GM23338 (cell line): ENCODE data around the gene CRB2. TPM values are rescaled to one million over a fixed set of nuclear protein-coding genes. Genes with fewer than 3 reads are reported as not detected.
A peak's percentile ranks its signal among the peaks of the same experiment; 100 is the strongest.

ENCODE experiments used
- ATAC-seq: fragments of 200-7000 bp; cut with Tn5 transposase; 3 replicates; pipeline ENCODE4 v1.9.1; 2020
- DNase-seq: peaks from one replicate; pipeline ENCODE4 v3.0.0-alpha.2; 2015; ENCODE audit warnings: low spot score
- H2AFZ ChIP-seq: fragments of 200-600 bp; sonication (generic); 2 replicates; pipeline ENCODE4 v1.8.0; 2016; ENCODE audit warnings: antibody characterized with exemption, mild to moderate bottlenecking, moderate library complexity
- H3F3A ChIP-seq: fragments of 200-600 bp; sonication (generic); replicated peaks from 2 replicates; pipeline ENCODE4 v1.8.0; 2017; ENCODE audit warnings: antibody characterized with exemption, mixed run types, low read depth
- H3K27ac ChIP-seq: fragments of 200-600 bp; sonication (generic); 2 replicates; pipeline ENCODE4 v1.6.1; 2016; ENCODE audit warnings: low read depth
- H3K27me3 ChIP-seq: fragments of 200-600 bp; sonication (generic); 2 replicates; pipeline ENCODE4 v1.8.0; 2016; ENCODE audit warnings: mild to moderate bottlenecking, mixed run types, moderate library complexity; ENCODE audit not compliant: insufficient read depth
- H3K36me3 ChIP-seq: fragments of 200-600 bp; sonication (generic); 2 replicates; pipeline ENCODE4 v1.8.0; 2016; ENCODE audit warnings: mild to moderate bottlenecking; ENCODE audit not compliant: insufficient read depth
- H3K4me1 ChIP-seq: fragments of 200-600 bp; sonication (generic); 2 replicates; pipeline ENCODE4 v1.8.0; 2016; ENCODE audit warnings: mild to moderate bottlenecking, moderate library complexity; ENCODE audit not compliant: insufficient read depth
- H3K4me2 ChIP-seq: fragments of 200-600 bp; sonication (generic); 2 replicates; pipeline ENCODE4 v1.7.1; 2017; ENCODE audit warnings: mixed run types
- H3K4me3 ChIP-seq: fragments of 200-600 bp; sonication (generic); 2 replicates; pipeline ENCODE4 v1.6.1; 2016; ENCODE audit warnings: mixed run types
- H3K79me2 ChIP-seq: fragments of 200-600 bp; sonication (generic); replicated peaks from 2 replicates; pipeline ENCODE4 v1.8.0; 2017; ENCODE audit warnings: mild to moderate bottlenecking; ENCODE audit not compliant: insufficient read depth
- H3K9me2 ChIP-seq: fragments of 200-600 bp; sonication (generic); 2 replicates; pipeline ENCODE4 v1.8.0; 2017; ENCODE audit not compliant: insufficient read depth
- H4K20me1 ChIP-seq: fragments of 200-600 bp; sonication (generic); replicated peaks from 2 replicates; pipeline ENCODE4 v1.8.0; 2017; ENCODE audit warnings: mild to moderate bottlenecking; ENCODE audit not compliant: insufficient read depth
- H3K27ac Mint-ChIP-seq: 2 replicates; pipeline ENCODE4 v1.8.0; 2020; ENCODE audit warnings: inconsistent platforms, mild to moderate bottlenecking, moderate library complexity, mixed read lengths
- H3K27me3 Mint-ChIP-seq: 3 replicates; pipeline ENCODE4 v1.8.0; 2022; ENCODE audit warnings: low read depth, mild to moderate bottlenecking, moderate library complexity, mixed read lengths, inconsistent platforms; ENCODE audit not compliant: insufficient read depth, poor library complexity
- H3K36me3 Mint-ChIP-seq: 3 replicates; pipeline ENCODE4 v1.8.0; 2021; ENCODE audit warnings: low read depth, mild to moderate bottlenecking, inconsistent platforms, moderate library complexity, mixed read lengths
- H3K4me1 Mint-ChIP-seq: 3 replicates; pipeline ENCODE4 v1.8.0; 2020; ENCODE audit warnings: mild to moderate bottlenecking, inconsistent platforms, mixed read lengths
- H3K4me3 Mint-ChIP-seq: 3 replicates; pipeline ENCODE4 v1.8.0; 2021; ENCODE audit warnings: moderate library complexity, mild to moderate bottlenecking, inconsistent platforms, mixed read lengths
- H3K9me3 Mint-ChIP-seq: 3 replicates; pipeline ENCODE4 v1.8.0; 2020; ENCODE audit warnings: moderate library complexity, mild to moderate bottlenecking, inconsistent platforms, mixed read lengths
- CREB1 ChIP-seq: fragments of 250-450 bp; sonication (Bioruptor Pico); IDR thresholded peaks from 2 replicates; pipeline ENCODE4 v1.5.0; 2020; ENCODE audit warnings: low read depth, mild to moderate bottlenecking, moderate library complexity
- CTCF ChIP-seq, 2 experiments: fragments of 200-600 bp in 1 of 2; sonication (generic) in 1 of 2; conservative IDR thresholded peaks; 2 replicates each; pipeline versions ENCODE4 v1.5.1 to v1.6.1; 2016 to 2017; ENCODE audit warnings: antibody characterized with exemption in 2 of 2, low read depth in 2 of 2, mild to moderate bottlenecking in 2 of 2, moderate library complexity in 1 of 2
- ETS1 ChIP-seq: IDR thresholded peaks from 2 replicates; pipeline ENCODE4 v1.6.1; 2016; ENCODE audit warnings: antibody characterized with exemption
- EZH2 ChIP-seq: fragments of 200-600 bp; sonication (generic); IDR thresholded peaks from one replicate; pipeline ENCODE4 v1.8.0; 2017; ENCODE audit warnings: antibody characterized with exemption, mild to moderate bottlenecking, low read depth; ENCODE audit not compliant: unreplicated experiment
- EZH2phosphoT487 ChIP-seq: fragments of 200-600 bp; sonication (generic); IDR thresholded peaks from one replicate; pipeline ENCODE4 v1.8.1; 2018; ENCODE audit warnings: antibody characterized with exemption; ENCODE audit not compliant: unreplicated experiment
- JUNB ChIP-seq: IDR thresholded peaks from one replicate; pipeline ENCODE4 v1.6.1; 2016; ENCODE audit warnings: antibody characterized with exemption; ENCODE audit not compliant: unreplicated experiment
- NANOG ChIP-seq: IDR thresholded peaks from 2 replicates; pipeline ENCODE4 v1.6.1; 2016; ENCODE audit warnings: antibody characterized with exemption, borderline replicate concordance
- POLR2AphosphoS5 ChIP-seq: IDR thresholded peaks from 2 replicates; pipeline ENCODE4 v1.6.1; 2016; ENCODE audit warnings: antibody characterized with exemption, low read depth
- REST ChIP-seq: IDR thresholded peaks from one replicate; pipeline ENCODE4 v1.6.1; 2018; ENCODE audit warnings: antibody characterized with exemption; ENCODE audit not compliant: unreplicated experiment
- STAT1 ChIP-seq: IDR thresholded peaks from one replicate; pipeline ENCODE4 v1.6.1; 2016; ENCODE audit warnings: antibody characterized with exemption; ENCODE audit not compliant: unreplicated experiment
- ZNF114 ChIP-seq: fragments of 250-450 bp; sonication (Bioruptor Pico); IDR thresholded peaks from 2 replicates; pipeline ENCODE4 v1.5.0; 2020; ENCODE audit warnings: mild to moderate bottlenecking, moderate library complexity
- ZNF331 ChIP-seq: fragments of 250-450 bp; sonication (Bioruptor Pico); IDR thresholded peaks from 2 replicates; pipeline ENCODE4 v1.5.0; 2020; ENCODE audit warnings: low read depth, mild to moderate bottlenecking, moderate library complexity
- ZNF462 ChIP-seq: fragments of 250-450 bp; sonication (Bioruptor Pico); IDR thresholded peaks from 2 replicates; pipeline ENCODE4 v1.5.0; 2020; ENCODE audit warnings: mild to moderate bottlenecking, moderate library complexity
- polyA plus RNA-seq: library from polyadenylated mRNA; unstranded; fragments of >200 nt; fragmentation: Nextera tagmentation; extraction: Ambion mirVana; gene quantifications from 2 replicates; pipeline ENCODE4 v1.2.1, GENCODE V29; 2016
- total RNA-seq: library from RNA; depleted of rRNA; stranded (reverse); fragments of >200 nt; shearing (Covaris generic); gene quantifications from 2 replicates; pipeline ENCODE4 v1.2.3, GENCODE V29; 2014

CRB2 gene
- total and polyA plus RNA-seq, 2 experiments from 2014 or later: 0.34 to 10.2 TPM

GRCh38 chr9:123425836-123426365, 69.9 kb downstream of the CRB2 start:
- Mint-ChIP-seq H3K4me1 (peaks cover 38% of the 10 kb centered on the region), H3K27me3 (peaks cover 10% of the 10 kb centered on the region), H3K4me3 (no peak overlapping the region), H3K9me3 (no peaks in the 10 kb centered on the region; the same call in 2 of the 3 replicates), H3K27ac (peak overlapping the region; percentile 49; the same call in 1 of the 2 replicates), H3K36me3 (peaks cover 10% of the 10 kb centered on the region)
- no peaks in the 10 kb centered on the region for H3K9me2 ChIP-seq
- no peak overlapping the region for H3K4me2 ChIP-seq
- no peak for DNase-seq
- no peaks in the 10 kb centered on the region for H3K79me2 ChIP-seq
- H3K27ac ChIP-seq: no peak overlapping the region
- H3F3A ChIP-seq: 0 out of 2 replicates have a peak, but pooled peaks cover 3% of the 10 kb centered on the region
- no peaks in the 10 kb centered on the region for H4K20me1 ChIP-seq
- H2AFZ ChIP-seq: no peak overlapping the region
- peaks cover 24% of the 10 kb centered on the region for H3K4me1 ChIP-seq
- no peak overlapping the region for H3K4me3 ChIP-seq
- no peaks in the 10 kb centered on the region for H3K36me3 ChIP-seq
- no peaks in the 10 kb centered on the region for H3K27me3 ChIP-seq
- TF ChIP-seq ETS1: no peak
- TF ChIP-seq ZNF114 (CRISPR knock-in tag): no peak
- TF ChIP-seq STAT1: no peak
- TF ChIP-seq POLR2AphosphoS5: no peak
- no peak for TF ChIP-seq CTCF (conservative IDR thresholded peaks at IDR 0.05; ENCODE audit: low read depth in 2 of 2)
- no peak for TF ChIP-seq EZH2
- no peak for TF ChIP-seq JUNB
- TF ChIP-seq REST: no peak
- TF ChIP-seq ZNF462 (CRISPR knock-in tag): no peak
- no peak for TF ChIP-seq NANOG
- TF ChIP-seq ZNF331 (CRISPR knock-in tag): no peak
- no peak for TF ChIP-seq CREB1 (CRISPR knock-in tag)
- no peak for TF ChIP-seq EZH2phosphoT487
- ATAC-seq: no peak
